Nephron (organoid): ENCODE results near the gene DENND2A.

ENCODE experiments used
- H3K27ac Mint-ChIP-seq, 3 experiments: 2 replicates each; pipeline ENCODE4 v1.8.0; 2020; ENCODE audit warnings: mixed read lengths in 3 of 3, mild to moderate bottlenecking in 2 of 3, moderate library complexity in 1 of 3
- H3K27me3 Mint-ChIP-seq: 2 replicates; pipeline ENCODE4 v1.8.0; 2021; ENCODE audit warnings: low read depth, mild to moderate bottlenecking, moderate library complexity, mixed read lengths
- H3K36me3 Mint-ChIP-seq: 2 replicates; pipeline ENCODE4 v1.8.0; 2020; ENCODE audit warnings: low read depth, mixed read lengths
- H3K4me1 Mint-ChIP-seq: 2 replicates; pipeline ENCODE4 v1.8.0; 2020; ENCODE audit warnings: mixed read lengths
- H3K4me3 Mint-ChIP-seq, 3 experiments: 2 replicates each; pipeline ENCODE4 v1.8.0; 2020; ENCODE audit warnings: mild to moderate bottlenecking in 3 of 3, mixed read lengths in 3 of 3, moderate library complexity in 2 of 3
- H3K9me3 Mint-ChIP-seq: 2 replicates; pipeline ENCODE4 v1.8.0; 2020; ENCODE audit warnings: mixed read lengths
- TF ChIP-seq, protein P1 (sequence below), 3 experiments: fragments of 200-600 bp; sonication (generic); IDR thresholded peaks; one replicate each; pipeline ENCODE4 v1.5.0; 2021; ENCODE audit warnings: antibody characterized with exemption in 3 of 3; ENCODE audit not compliant: unreplicated experiment in 3 of 3

Gene DENND2A

GRCh38 chr7:140638173-140638791 is 2.3 kb downstream of the DENND2A start:
- H3K27ac Mint-ChIP-seq, result peak overlapping the region; percentile 52 to 80 (median 61)
- peaks cover 51% of the 10 kb centered on the region for H3K4me1 Mint-ChIP-seq
- peaks cover 5% of the 10 kb centered on the region for H3K36me3 Mint-ChIP-seq
- TF ChIP-seq, protein P1, sequence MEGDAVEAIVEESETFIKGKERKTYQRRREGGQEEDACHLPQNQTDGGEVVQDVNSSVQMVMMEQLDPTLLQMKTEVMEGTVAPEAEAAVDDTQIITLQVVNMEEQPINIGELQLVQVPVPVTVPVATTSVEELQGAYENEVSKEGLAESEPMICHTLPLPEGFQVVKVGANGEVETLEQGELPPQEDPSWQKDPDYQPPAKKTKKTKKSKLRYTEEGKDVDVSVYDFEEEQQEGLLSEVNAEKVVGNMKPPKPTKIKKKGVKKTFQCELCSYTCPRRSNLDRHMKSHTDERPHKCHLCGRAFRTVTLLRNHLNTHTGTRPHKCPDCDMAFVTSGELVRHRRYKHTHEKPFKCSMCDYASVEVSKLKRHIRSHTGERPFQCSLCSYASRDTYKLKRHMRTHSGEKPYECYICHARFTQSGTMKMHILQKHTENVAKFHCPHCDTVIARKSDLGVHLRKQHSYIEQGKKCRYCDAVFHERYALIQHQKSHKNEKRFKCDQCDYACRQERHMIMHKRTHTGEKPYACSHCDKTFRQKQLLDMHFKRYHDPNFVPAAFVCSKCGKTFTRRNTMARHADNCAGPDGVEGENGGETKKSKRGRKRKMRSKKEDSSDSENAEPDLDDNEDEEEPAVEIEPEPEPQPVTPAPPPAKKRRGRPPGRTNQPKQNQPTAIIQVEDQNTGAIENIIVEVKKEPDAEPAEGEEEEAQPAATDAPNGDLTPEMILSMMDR (IDR thresholded peaks at IDR 0.05; ENCODE audit: unreplicated experiment in 3 of 3), result peak in 1 of 3 experiments; percentile 7
- H3K9me3 Mint-ChIP-seq, result no peaks in the 10 kb centered on the region
- H3K4me3 Mint-ChIP-seq, result peak overlapping the region; percentile 81 to 99 (median 99)
- peaks cover 6% of the 10 kb centered on the region for H3K27me3 Mint-ChIP-seq

GRCh38 chr7:140637400-140637799 is 3.2 kb downstream of the DENND2A start:
- H3K4me1 Mint-ChIP-seq, result peaks cover 51% of the 10 kb centered on the region
- peak overlapping the region; percentile 81 to 99 (median 99) for H3K4me3 Mint-ChIP-seq
- TF ChIP-seq, protein P1 (IDR thresholded peaks at IDR 0.05; ENCODE audit: unreplicated experiment in 3 of 3), result no peak
- peaks cover 6% of the 10 kb centered on the region for H3K27me3 Mint-ChIP-seq
- no peaks in the 10 kb centered on the region for H3K9me3 Mint-ChIP-seq
- peaks cover 5% of the 10 kb centered on the region for H3K36me3 Mint-ChIP-seq
- H3K27ac Mint-ChIP-seq, result peak overlapping the region; percentile 52 to 80 (median 61)

- Mint-ChIP-seq H3K36me3 (peaks cover 11% of the 10 kb centered on the region), H3K4me1 (peaks cover 57% of the 10 kb centered on the region), H3K27ac (peak overlapping the region; percentile 8 to 69 (median 45)), H3K9me3 (no peaks in the 10 kb centered on the region), H3K27me3 (no peaks in the 10 kb centered on the region), H3K4me3 (peak overlapping the region in 2 of 3 experiments; percentile 4 to 58)
- TF ChIP-seq, protein P1 (IDR thresholded peaks at IDR 0.05; ENCODE audit: unreplicated experiment in 3 of 3), result no peak
Observed at GRCh38 chr7:140635816-140636215, 4.8 kb downstream of the DENND2A start.

DNA sequence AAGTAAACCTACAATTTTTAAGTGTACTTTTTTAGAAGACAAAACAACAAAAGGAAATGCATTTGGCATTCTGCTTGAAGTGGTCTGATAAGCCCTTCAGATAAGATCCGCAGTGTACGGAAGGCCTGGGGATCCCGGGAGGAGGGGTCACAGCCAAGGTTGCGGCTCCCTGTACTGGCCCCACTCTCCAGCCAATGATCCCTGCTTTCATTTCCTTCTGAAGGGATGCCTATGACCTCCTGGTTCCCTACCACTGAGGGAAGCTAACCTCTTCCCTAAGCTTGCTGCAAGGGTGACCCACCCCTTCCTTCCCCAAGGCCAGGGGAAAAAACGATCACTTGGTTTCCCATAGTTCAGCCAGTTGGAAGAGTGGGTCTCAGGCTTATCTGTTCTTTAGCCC is 5.3 kb downstream of the DENND2A start:
- TF ChIP-seq, protein P1 (IDR thresholded peaks at IDR 0.05; ENCODE audit: unreplicated experiment in 3 of 3), result no peak
- Mint-ChIP-seq H3K4me3 (peak overlapping the region in 1 of 3 experiments; percentile 12), H3K27me3 (no peaks in the 10 kb centered on the region), H3K9me3 (no peaks in the 10 kb centered on the region), H3K27ac (peak overlapping the region; percentile 8 to 69 (median 39)), H3K36me3 (peaks cover 12% of the 10 kb centered on the region), H3K4me1 (peaks cover 59% of the 10 kb centered on the region)

DNA sequence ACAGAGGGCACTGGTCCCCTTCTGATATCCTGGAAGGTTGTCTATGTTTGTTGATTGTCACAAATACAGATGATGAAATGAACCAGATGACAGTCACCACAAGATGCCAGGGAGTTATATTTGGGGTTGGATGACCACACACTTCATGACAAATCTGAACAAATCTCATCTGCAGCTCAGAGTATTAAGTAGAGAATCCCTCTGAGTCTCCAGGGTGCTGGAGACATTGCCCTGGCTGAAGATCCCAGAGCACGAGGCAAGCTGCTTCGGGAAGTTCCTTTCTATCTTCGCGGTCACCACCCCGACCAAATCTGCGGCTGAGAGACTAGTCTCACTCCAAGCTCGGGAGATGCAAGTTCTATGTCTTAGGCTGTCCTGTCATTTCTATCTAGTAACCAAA is 9.0 kb downstream of the DENND2A start:
- no peak overlapping the region for H3K4me3 Mint-ChIP-seq
- H3K27ac Mint-ChIP-seq, result peak overlapping the region in 2 of 3 experiments; percentile 50 to 74
- no peaks in the 10 kb centered on the region for H3K9me3 Mint-ChIP-seq
- peaks cover 20% of the 10 kb centered on the region for H3K36me3 Mint-ChIP-seq
- TF ChIP-seq, protein P1 (IDR thresholded peaks at IDR 0.05; ENCODE audit: unreplicated experiment in 3 of 3), result no peak
- H3K4me1 Mint-ChIP-seq, result peaks cover 48% of the 10 kb centered on the region
- H3K27me3 Mint-ChIP-seq, result no peaks in the 10 kb centered on the region

- H3K27me3 Mint-ChIP-seq, result no peaks in the 10 kb centered on the region
- TF ChIP-seq, protein P1 (IDR thresholded peaks at IDR 0.05; ENCODE audit: unreplicated experiment in 3 of 3), result no peak
- H3K36me3 Mint-ChIP-seq, result peaks cover 20% of the 10 kb centered on the region
- H3K9me3 Mint-ChIP-seq, result no peaks in the 10 kb centered on the region
- H3K4me1 Mint-ChIP-seq, result peaks cover 52% of the 10 kb centered on the region
- peak overlapping the region in 2 of 3 experiments; percentile 50 to 74 for H3K27ac Mint-ChIP-seq
- no peak overlapping the region for H3K4me3 Mint-ChIP-seq
Observed at GRCh38 chr7:140631021-140631420, 9.6 kb downstream of the DENND2A start.
